ENCODE data around the gene METTL4.
"Not testable (repeated sequence)": the region's sequence is repeated elsewhere in the genome, so short reads cannot be mapped to it uniquely, and the experiment has no call there.

Gene METTL4

DNA sequence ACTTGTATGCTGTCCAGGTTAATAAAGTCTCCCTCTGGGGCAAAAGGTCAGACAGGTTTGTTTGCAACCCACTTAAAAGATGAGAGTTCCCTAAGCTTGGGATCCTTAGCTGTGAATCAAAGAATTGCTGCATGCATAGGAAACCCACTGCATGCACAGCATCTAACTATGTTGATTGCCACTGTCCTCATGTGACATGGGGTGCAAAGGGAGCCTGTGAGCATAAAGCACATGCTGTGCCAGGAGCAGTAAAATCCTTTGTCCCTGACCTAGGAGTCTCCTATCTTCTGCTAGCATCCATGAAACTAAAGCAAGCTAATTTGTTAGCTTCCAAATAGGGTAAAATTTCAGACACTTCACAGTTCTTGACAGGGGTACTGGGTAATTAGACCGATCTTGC is 13.8 kb downstream of the METTL4 start:
- no peak for DNase-seq

GRCh38 chr18:2555895-2556294 is 15.4 kb downstream of the METTL4 start:
- no peak for DNase-seq

DNA sequence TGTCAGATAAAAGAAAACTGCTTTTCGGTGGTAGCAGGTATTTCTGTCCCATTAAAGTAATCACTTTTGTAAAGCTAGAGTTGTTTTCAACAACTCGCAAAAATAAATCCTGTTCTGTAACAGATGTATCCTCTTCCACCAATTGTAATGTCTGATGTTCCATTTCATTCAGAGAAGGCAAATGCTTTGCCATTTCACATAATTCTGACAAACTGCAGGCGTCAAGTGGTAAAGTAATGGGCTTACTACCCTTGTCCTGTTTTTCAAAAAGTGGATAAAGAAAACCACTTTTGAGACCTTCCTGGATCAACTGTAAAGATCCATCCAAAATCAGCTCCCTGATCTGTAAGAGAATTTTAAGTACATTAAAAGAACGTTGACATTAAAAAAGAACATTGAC is 16.6 kb downstream of the METTL4 start:
- DNase-seq = no peak

DNA sequence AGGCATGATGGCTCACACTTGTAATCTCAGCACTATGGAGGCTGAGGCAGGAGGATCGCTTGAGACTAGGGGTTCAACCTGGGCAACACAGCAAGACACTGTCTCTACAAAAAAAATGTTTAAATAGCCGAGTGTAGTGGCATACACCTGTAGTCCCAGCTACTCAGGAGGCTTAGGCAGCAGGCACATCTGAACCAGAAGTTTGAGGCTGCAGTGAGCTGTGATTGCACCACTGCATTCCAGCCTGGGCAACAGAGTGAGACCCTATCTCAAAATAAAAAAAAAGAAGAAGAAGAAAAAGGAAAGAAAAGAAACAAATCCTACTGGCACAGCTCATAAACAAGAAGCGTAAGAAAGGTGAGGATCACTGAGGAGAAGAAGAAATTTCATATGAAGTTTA is 19.9 kb downstream of the METTL4 start:
- no peak for DNase-seq

- DNase-seq = no peak
Observed at GRCh38 chr18:2549462-2549861, 21.8 kb downstream of the METTL4 start.

- DNase-seq = no peak
Observed at GRCh38 chr18:2547477-2548087, 23.7 kb downstream of the METTL4 start.

- no peak for DNase-seq
Observed at GRCh38 chr18:2545155-2545554, 26.1 kb downstream of the METTL4 start.

DNA sequence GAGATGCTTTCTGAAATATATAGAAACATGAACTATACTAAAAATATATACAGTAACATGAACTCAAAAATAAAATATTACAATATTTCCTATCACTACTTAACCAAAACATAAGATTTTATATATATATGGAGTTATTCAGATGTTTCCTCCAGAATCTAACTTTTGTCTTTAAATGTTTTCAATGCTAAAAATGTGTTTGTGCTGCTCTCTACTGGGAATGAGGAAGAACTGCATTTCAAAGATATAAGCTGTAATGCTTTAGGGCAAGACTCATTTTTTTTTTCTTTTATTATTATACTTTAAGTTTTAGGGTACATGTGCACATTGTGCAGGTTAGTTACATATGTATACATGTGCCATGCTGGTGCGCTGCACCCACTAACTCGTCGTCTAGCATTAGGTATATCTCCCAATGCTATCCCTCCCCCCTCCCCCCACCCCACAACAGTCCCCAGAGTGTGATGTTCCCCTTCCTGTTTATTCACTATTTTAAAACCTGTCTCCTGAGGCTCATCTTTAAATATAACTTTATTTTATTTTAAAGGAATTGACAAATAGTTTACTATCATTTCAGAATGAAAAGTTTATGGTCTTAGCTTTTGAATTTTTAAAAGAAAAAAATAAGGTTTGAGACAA is 29.3 kb downstream of the METTL4 start:
- not testable (repeated sequence) for DNase-seq

GRCh38 chr18:2540575-2540974 is 30.7 kb downstream of the METTL4 start:
- no peak for DNase-seq

DNA sequence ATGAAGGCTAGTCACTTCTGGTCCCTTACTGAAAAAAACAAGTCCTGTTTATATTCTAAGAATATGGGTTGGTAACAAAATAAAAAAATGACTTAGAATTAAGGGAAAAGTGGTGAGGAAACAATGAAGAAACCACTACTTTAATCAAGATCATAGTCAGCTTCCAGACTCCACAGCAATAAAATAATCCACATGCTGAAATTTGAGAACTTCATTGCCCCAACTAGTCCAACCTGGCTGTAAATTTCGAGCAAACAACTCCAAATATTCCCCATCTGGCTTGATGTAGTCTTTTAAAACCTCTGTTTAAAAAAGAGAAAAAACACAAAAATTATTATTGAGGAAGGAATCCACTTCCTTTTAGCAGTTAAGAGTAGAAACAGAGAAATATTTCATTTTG is 32.5 kb downstream of the METTL4 start:
- DNase-seq = no peak

- no peak for DNase-seq
Observed at GRCh38 chr18:2538236-2538635, 33.1 kb downstream of the METTL4 start.

- no peak for DNase-seq
Observed at GRCh38 chr18:2537296-2537695, 34.0 kb downstream of the METTL4 start.

DNA sequence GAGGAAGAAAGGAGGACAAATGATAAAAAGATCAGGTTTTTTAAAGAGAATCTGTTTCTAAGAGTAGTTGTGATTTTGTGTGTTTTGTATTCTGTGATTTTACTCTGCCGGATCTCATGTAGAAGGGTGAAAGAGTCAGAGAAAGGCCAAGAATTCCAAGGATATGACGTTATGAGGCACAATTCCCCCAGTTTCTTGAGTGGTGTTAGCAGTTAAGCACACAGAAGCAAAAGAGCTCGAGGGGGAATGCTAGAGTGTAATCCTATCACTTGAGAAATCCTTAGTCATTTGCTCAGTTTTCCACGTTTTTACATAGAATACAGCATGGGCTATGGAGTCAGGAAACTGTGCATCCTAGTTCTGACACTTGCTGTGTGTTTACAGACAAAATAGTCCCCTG is 34.8 kb downstream of the METTL4 start:
- no peak for DNase-seq

DNA sequence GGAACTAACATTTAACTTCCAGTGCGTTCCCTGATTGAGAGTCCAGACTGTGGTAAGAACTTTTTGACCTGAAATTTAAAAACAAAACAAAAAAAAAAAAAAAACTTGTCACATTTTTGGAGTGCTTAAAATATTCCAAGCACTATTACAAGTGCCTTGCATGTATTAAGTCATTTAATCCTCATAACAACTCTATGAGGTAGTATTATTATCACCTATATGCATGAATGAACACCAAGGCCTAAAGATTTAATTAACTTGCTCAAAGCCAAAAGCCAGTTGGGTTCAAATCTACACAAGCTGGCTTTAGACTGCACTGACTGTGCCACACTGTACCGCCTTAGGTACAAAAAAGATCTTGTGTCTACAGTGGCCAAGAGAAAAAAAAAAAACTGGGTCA is 35.2 kb downstream of the METTL4 start:
- no peak for DNase-seq

GRCh38 chr18:2535419-2535910 is 35.8 kb downstream of the METTL4 start:
- DNase-seq = no peak

DNA sequence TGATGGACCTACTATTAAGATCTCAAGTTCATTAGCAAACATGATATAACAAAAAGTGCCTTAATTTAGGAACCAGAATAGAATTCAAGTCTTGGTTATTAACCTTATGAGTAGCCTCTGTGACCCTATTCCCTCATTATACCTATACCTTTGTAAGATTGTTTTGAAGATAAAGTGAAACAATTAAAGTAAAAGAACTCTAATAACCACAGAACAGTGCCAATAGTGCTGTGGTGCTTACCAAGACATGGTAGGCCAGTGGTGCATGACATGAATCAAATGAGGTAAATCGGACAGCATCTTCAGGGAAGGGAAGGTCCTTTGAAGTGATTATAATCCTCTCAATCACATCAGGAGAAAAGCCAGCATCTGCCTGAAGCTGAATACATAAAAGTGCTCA is 36.4 kb downstream of the METTL4 start:
- DNase-seq = no peak

GRCh38 chr18:2532797-2533196 is 38.5 kb downstream of the METTL4 start:
- no peak for DNase-seq

DNA sequence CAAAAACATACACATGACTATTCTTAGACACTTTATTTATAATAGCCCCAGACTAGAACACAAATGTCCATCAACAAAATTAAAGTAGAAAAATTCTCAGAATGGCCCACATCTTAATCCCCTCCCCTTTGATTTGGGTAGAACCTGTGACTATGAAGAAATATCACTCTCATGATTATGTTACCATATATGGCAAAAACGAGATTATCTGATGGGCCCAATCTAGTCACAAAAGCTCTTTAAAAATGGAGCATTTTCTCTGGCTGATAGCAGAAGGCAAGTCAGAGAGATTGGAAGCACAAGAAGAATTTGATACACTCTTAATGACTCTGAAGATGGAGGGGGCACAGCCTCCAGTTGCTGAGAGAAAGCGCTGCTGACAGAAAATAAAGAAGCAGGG is 39.6 kb downstream of the METTL4 start:
- no peak for DNase-seq

GRCh38 chr18:2529154-2529553 is 42.2 kb downstream of the METTL4 start:
- DNase-seq = no peak

GRCh38 chr18:2526329-2526728 is 45.0 kb downstream of the METTL4 start:
- no peak for DNase-seq

DNA sequence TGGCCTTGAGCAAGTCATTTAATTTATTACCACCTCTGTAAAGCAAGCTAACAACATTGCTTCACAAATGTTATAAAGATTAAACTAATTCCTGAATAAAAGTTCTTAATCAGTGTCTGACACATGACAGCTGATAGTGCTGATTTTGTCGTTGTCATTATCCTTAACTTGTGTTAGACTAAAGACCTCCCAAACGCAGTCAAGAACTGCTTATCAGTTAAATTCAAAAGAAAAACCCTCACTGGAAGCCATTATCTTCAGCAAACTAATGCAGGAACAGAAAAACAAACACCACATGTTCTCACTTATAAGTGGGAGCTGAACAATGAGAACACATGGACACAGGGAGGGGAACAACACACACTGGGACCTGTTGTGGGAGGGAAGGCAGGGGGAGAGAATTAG is 46.5 kb downstream of the METTL4 start:
- DNase-seq = not testable (repeated sequence)

- DNase-seq = no peak
Observed at GRCh38 chr18:2522112-2522511, 49.2 kb downstream of the METTL4 start.

GRCh38 chr18:2518473-2518872 is 52.8 kb downstream of the METTL4 start:
- DNase-seq = no peak

GRCh38 chr18:2515908-2516625 is 55.2 kb downstream of the METTL4 start:
- DNase-seq = no peak
